Measurements from ENCODE around the gene UBE2QL1. TPM values are rescaled to one million over a fixed set of nuclear protein-coding genes. Genes with fewer than 3 reads are reported as not detected.

UBE2QL1 gene
- total RNA-seq, 2 experiments from 2014 or later: not detected

GRCh38 chr5:6516823-6517222, 68.2 kb downstream of the UBE2QL1 start:
- CTCF ChIA-PET: interaction anchor here (0.7 kb wide), 1 partner anchor 195 kb away, joined by 3 read pairs; no protein-coding TSS in a partner anchor
- DNase-seq: no peak
- Mint-ChIP-seq H3K27ac (no peak overlapping the region), H3K36me3 (ENCODE audit: low read depth) (no peaks in the 10 kb centered on the region), H3K27me3 (ENCODE audit: low read depth) (peaks cover 6% of the 10 kb centered on the region), H3K4me1 (ENCODE audit: low read depth) (no peaks in the 10 kb centered on the region), H3K9me3 (no peaks in the 10 kb centered on the region), H3K4me3 (no peak overlapping the region)
- intact Hi-C loops (cut with micrococcal nuclease): no loop called here

- CTCF ChIA-PET: interaction anchor here (0.7 kb wide), 1 partner anchor 467 kb away, joined by 6 read pairs; no protein-coding TSS in a partner anchor
- intact Hi-C loops (cut with micrococcal nuclease): no loop called here
- Mint-ChIP-seq H3K27ac (no peak overlapping the region), H3K27me3 (ENCODE audit: low read depth) (peaks cover 13% of the 10 kb centered on the region), H3K4me3 (no peak overlapping the region), H3K36me3 (ENCODE audit: low read depth) (no peaks in the 10 kb centered on the region), H3K4me1 (ENCODE audit: low read depth) (no peaks in the 10 kb centered on the region), H3K9me3 (no peaks in the 10 kb centered on the region)
- no peak for DNase-seq
Measured at GRCh38 chr5:6517510-6517909, 68.9 kb downstream of the UBE2QL1 start.

GRCh38 chr5:6518298-6519057, 69.8 kb downstream of the UBE2QL1 start:
- Mint-ChIP-seq H3K27me3 (ENCODE audit: low read depth) (peaks cover 17% of the 10 kb centered on the region), H3K4me1 (ENCODE audit: low read depth) (no peaks in the 10 kb centered on the region), H3K4me3 (no peak overlapping the region), H3K27ac (no peak overlapping the region), H3K9me3 (no peaks in the 10 kb centered on the region), H3K36me3 (ENCODE audit: low read depth) (no peaks in the 10 kb centered on the region)
- no peak for DNase-seq
- intact Hi-C loops (cut with micrococcal nuclease): no loop called here
- CTCF ChIA-PET: interaction anchor here (0.7 kb wide), 1 partner anchor 468 kb away, joined by 6 read pairs; no protein-coding TSS in a partner anchor

GRCh38 chr5:6520201-6520600, 71.5 kb downstream of the UBE2QL1 start:
- H3K36me3 Mint-ChIP-seq (ENCODE audit: low read depth): no peaks in the 10 kb centered on the region
- CTCF ChIA-PET: no interaction called here
- no peaks in the 10 kb centered on the region for H3K4me1 Mint-ChIP-seq (ENCODE audit: low read depth)
- no peak overlapping the region for H3K4me3 Mint-ChIP-seq
- H3K9me3 Mint-ChIP-seq: no peaks in the 10 kb centered on the region
- H3K27ac Mint-ChIP-seq: no peak overlapping the region
- DNase-seq: no peak
- intact Hi-C loops (cut with micrococcal nuclease): no loop called here
- peaks cover 17% of the 10 kb centered on the region for H3K27me3 Mint-ChIP-seq (ENCODE audit: low read depth)

GRCh38 chr5:6522331-6522730, 73.7 kb downstream of the UBE2QL1 start:
- Mint-ChIP-seq H3K27ac (no peak overlapping the region), H3K9me3 (no peaks in the 10 kb centered on the region), H3K4me1 (ENCODE audit: low read depth) (no peaks in the 10 kb centered on the region), H3K36me3 (ENCODE audit: low read depth) (no peaks in the 10 kb centered on the region), H3K4me3 (no peak overlapping the region), H3K27me3 (ENCODE audit: low read depth) (peaks cover 23% of the 10 kb centered on the region)
- CTCF ChIA-PET: no interaction called here
- DNase-seq: no peak
- intact Hi-C loops (cut with micrococcal nuclease): no loop called here

- H3K27ac Mint-ChIP-seq: no peak overlapping the region
- H3K27me3 Mint-ChIP-seq (ENCODE audit: low read depth): peaks cover 23% of the 10 kb centered on the region
- CTCF ChIA-PET: interaction anchor here (0.6 kb wide), 1 partner anchor 148 kb away, joined by 3 read pairs; no protein-coding TSS in a partner anchor
- H3K36me3 Mint-ChIP-seq (ENCODE audit: low read depth): no peaks in the 10 kb centered on the region
- no peak overlapping the region for H3K4me3 Mint-ChIP-seq
- no peak for DNase-seq
- intact Hi-C loops (cut with micrococcal nuclease): no loop called here
- H3K4me1 Mint-ChIP-seq (ENCODE audit: low read depth): no peaks in the 10 kb centered on the region
- no peaks in the 10 kb centered on the region for H3K9me3 Mint-ChIP-seq
Measured at GRCh38 chr5:6522923-6523322, 74.3 kb downstream of the UBE2QL1 start.

- Mint-ChIP-seq H3K36me3 (ENCODE audit: low read depth) (no peaks in the 10 kb centered on the region), H3K27me3 (ENCODE audit: low read depth) (peaks cover 26% of the 10 kb centered on the region), H3K4me3 (no peak overlapping the region), H3K4me1 (ENCODE audit: low read depth) (no peaks in the 10 kb centered on the region), H3K9me3 (no peaks in the 10 kb centered on the region), H3K27ac (no peak overlapping the region)
- intact Hi-C loops (cut with micrococcal nuclease): no loop called here
- CTCF ChIA-PET: no interaction called here
- no peak for DNase-seq
Measured at GRCh38 chr5:6525422-6525821, 76.8 kb downstream of the UBE2QL1 start.

GRCh38 chr5:6525910-6526309, 77.3 kb downstream of the UBE2QL1 start:
- Mint-ChIP-seq H3K27me3 (ENCODE audit: low read depth) (peaks cover 26% of the 10 kb centered on the region), H3K4me1 (ENCODE audit: low read depth) (no peaks in the 10 kb centered on the region), H3K4me3 (no peak overlapping the region), H3K36me3 (ENCODE audit: low read depth) (no peaks in the 10 kb centered on the region), H3K9me3 (no peaks in the 10 kb centered on the region), H3K27ac (no peak overlapping the region)
- intact Hi-C loops (cut with micrococcal nuclease): no loop called here
- CTCF ChIA-PET: no interaction called here
- DNase-seq: peak; percentile 16

GRCh38 chr5:6527749-6528455, 79.2 kb downstream of the UBE2QL1 start:
- CTCF ChIA-PET: no interaction called here
- intact Hi-C loops (cut with micrococcal nuclease): no loop called here
- no peak overlapping the region for H3K4me3 Mint-ChIP-seq
- H3K36me3 Mint-ChIP-seq (ENCODE audit: low read depth): no peaks in the 10 kb centered on the region
- no peak overlapping the region for H3K27ac Mint-ChIP-seq
- H3K27me3 Mint-ChIP-seq (ENCODE audit: low read depth): peaks cover 15% of the 10 kb centered on the region
- H3K4me1 Mint-ChIP-seq (ENCODE audit: low read depth): no peaks in the 10 kb centered on the region
- H3K9me3 Mint-ChIP-seq: no peaks in the 10 kb centered on the region
- DNase-seq: no peak

- DNase-seq: no peak
- Mint-ChIP-seq H3K4me3 (no peak overlapping the region), H3K27ac (no peak overlapping the region), H3K27me3 (ENCODE audit: low read depth) (peaks cover 12% of the 10 kb centered on the region), H3K9me3 (no peaks in the 10 kb centered on the region), H3K36me3 (ENCODE audit: low read depth) (no peaks in the 10 kb centered on the region), H3K4me1 (ENCODE audit: low read depth) (no peaks in the 10 kb centered on the region)
- intact Hi-C loops (cut with micrococcal nuclease): no loop called here
- CTCF ChIA-PET: no interaction called here
Measured at GRCh38 chr5:6535594-6535993, 86.9 kb downstream of the UBE2QL1 start.

GRCh38 chr5:6539060-6539459, 90.4 kb downstream of the UBE2QL1 start:
- no peak for DNase-seq
- Mint-ChIP-seq H3K4me3 (no peak overlapping the region), H3K27ac (no peak overlapping the region), H3K27me3 (ENCODE audit: low read depth) (peaks cover 9% of the 10 kb centered on the region), H3K9me3 (no peaks in the 10 kb centered on the region), H3K4me1 (ENCODE audit: low read depth) (no peaks in the 10 kb centered on the region), H3K36me3 (ENCODE audit: low read depth) (no peaks in the 10 kb centered on the region)
- intact Hi-C loops (cut with micrococcal nuclease): no loop called here
- CTCF ChIA-PET: no interaction called here

GRCh38 chr5:6540111-6540827, 91.6 kb downstream of the UBE2QL1 start:
- Mint-ChIP-seq H3K4me1 (ENCODE audit: low read depth) (no peaks in the 10 kb centered on the region), H3K27me3 (ENCODE audit: low read depth) (peaks cover 12% of the 10 kb centered on the region), H3K9me3 (no peaks in the 10 kb centered on the region), H3K4me3 (no peak overlapping the region), H3K36me3 (ENCODE audit: low read depth) (no peaks in the 10 kb centered on the region), H3K27ac (no peak overlapping the region)
- CTCF ChIA-PET: interaction anchor here (0.9 kb wide), 1 partner anchor 15 kb away, joined by 4 read pairs; no protein-coding TSS in a partner anchor
- DNase-seq: no peak
- intact Hi-C loops (cut with micrococcal nuclease): no loop called here

Data from activated naive CD4-positive, alpha-beta T cell treated with anti-CD3 and anti-CD28 coated beads for 36 hours (primary cell).